Stimulated activated CD4-positive, alpha-beta T cell treated with anti-CD3 and anti-CD28 coated beads, Interleukin-2, amount 100 ng/mL, for 48 hours (primary cell): Measurements from ENCODE around the gene PGD.

Experiments
- DNase-seq, 2 donors: peaks; one replicate each; pipeline ENCODE4 v3.0.0-alpha.2; 2020

The PGD gene

GRCh38 chr1:10398734-10399443, at the start of gene PGD:
Gene PGD, plus strand, starts transcription at chr1:10399064. Its CDS starts 54 bp downstream, at chr1:10399118.
- DNase-seq, result peak; percentile 97

- DNase-seq, result no peak
Observed at GRCh38 chr1:10353282-10353681, 45.6 kb upstream of the PGD start.

GRCh38 chr1:10353693-10354092, 45.2 kb upstream of the PGD start:
- DNase-seq, result no peak

GRCh38 chr1:10360045-10360444, 38.8 kb upstream of the PGD start:
- DNase-seq, result no peak

GRCh38 chr1:10361515-10361914, 37.3 kb upstream of the PGD start:
- no peak for DNase-seq

GRCh38 chr1:10368194-10368593, 30.7 kb upstream of the PGD start:
- DNase-seq, result no peak

- DNase-seq, result no peak
Observed at GRCh38 chr1:10374442-10374860, 24.4 kb upstream of the PGD start.

- DNase-seq, result peak in 1 of 2 donors; percentile 13
Observed at GRCh38 chr1:10377365-10378029, 21.4 kb upstream of the PGD start.

GRCh38 chr1:10378081-10378841, 20.6 kb upstream of the PGD start:
- DNase-seq, result no peak

- no peak for DNase-seq
Observed at GRCh38 chr1:10379101-10379620, 19.7 kb upstream of the PGD start.

- DNase-seq, result no peak
Observed at GRCh38 chr1:10379676-10380075, 19.2 kb upstream of the PGD start.

GRCh38 chr1:10380594-10381275, 18.1 kb upstream of the PGD start:
- DNase-seq, result no peak

GRCh38 chr1:10383630-10384029, 15.2 kb upstream of the PGD start:
- DNase-seq, result no peak

- DNase-seq, result no peak
Observed at GRCh38 chr1:10384219-10384618, 14.6 kb upstream of the PGD start.

- DNase-seq, result no peak
Observed at GRCh38 chr1:10386761-10387676, 11.8 kb upstream of the PGD start.

- DNase-seq, result no peak
Observed at GRCh38 chr1:10387677-10388386, 11.0 kb upstream of the PGD start.

- no peak for DNase-seq
Observed at GRCh38 chr1:10388387-10388715, 10.5 kb upstream of the PGD start.

- no peak for DNase-seq
Observed at GRCh38 chr1:10389271-10389973, 9.4 kb upstream of the PGD start.

- no peak for DNase-seq
Observed at GRCh38 chr1:10396870-10397269, 2.0 kb upstream of the PGD start.

- no peak for DNase-seq
Observed at GRCh38 chr1:10398278-10398733, 558 bp upstream of the PGD start.
